GM21526 (cell line): ENCODE measurements around the gene RREB1.

Source experiments
- ATAC-seq: cut with Tn5 transposase; IDR thresholded peaks from one replicate; pipeline ENCODE4 v1.9.1; 2021; ENCODE audit warnings: moderate library complexity; ENCODE audit not compliant: unreplicated experiment, low FRiP score

RREB1 gene

DNA sequence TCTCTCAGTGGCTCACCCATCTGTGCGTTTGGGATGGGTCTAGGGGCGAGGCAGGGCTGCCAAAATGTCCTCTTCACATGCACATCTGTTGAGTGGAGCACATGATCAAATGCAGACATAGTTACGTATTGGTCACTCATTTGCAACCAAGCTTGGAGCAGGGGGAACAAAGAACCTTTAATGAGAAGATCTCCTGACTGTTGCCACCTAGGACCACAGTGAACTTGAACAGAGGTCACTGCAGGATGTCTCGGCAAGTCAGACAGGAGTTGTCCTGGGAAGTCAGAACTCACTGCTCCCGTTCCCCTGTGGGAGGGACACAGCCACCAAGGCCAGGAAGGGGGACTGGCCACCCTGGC lies 131.8 kb downstream of the RREB1 start:
- no peak for ATAC-seq

DNA sequence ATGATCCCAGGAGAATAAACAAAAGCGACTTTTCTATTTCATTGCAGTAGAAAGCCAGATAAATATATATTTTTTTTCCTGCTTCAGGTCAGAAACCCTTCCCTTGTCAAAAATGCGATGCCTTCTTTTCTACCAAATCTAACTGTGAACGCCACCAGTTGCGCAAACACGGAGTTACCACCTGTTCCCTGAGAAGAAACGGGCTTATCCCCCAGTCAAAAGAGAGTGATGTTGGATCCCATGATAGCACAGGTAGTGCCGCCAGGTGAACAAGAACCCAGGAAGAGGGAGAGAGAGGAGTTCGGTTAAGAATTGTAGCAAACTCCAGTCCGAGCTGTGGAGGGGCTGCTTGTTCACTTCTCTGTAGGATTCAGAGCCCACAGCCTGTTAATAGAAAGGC lies 132.6 kb downstream of the RREB1 start:
- ATAC-seq, result no peak

DNA sequence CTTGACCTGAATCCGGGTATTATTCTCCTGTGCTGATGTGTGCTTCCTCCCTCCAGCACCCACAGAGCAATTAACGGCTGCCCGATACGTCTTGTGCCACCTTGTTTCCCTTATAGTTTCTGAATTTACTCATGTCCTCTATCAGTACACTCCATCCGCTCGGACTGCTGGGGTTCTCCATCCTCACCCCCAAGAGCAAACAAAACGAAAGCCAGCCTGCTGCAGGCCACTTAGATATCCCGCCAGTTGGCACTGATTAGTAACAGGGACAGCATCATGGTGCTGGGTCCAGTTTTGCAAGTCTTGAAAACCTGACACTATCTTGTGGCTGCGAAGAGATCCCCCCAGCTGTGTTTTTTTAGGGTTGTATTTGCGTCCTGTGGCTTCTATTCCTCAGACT lies 133.4 kb downstream of the RREB1 start:
- ATAC-seq, result no peak

DNA sequence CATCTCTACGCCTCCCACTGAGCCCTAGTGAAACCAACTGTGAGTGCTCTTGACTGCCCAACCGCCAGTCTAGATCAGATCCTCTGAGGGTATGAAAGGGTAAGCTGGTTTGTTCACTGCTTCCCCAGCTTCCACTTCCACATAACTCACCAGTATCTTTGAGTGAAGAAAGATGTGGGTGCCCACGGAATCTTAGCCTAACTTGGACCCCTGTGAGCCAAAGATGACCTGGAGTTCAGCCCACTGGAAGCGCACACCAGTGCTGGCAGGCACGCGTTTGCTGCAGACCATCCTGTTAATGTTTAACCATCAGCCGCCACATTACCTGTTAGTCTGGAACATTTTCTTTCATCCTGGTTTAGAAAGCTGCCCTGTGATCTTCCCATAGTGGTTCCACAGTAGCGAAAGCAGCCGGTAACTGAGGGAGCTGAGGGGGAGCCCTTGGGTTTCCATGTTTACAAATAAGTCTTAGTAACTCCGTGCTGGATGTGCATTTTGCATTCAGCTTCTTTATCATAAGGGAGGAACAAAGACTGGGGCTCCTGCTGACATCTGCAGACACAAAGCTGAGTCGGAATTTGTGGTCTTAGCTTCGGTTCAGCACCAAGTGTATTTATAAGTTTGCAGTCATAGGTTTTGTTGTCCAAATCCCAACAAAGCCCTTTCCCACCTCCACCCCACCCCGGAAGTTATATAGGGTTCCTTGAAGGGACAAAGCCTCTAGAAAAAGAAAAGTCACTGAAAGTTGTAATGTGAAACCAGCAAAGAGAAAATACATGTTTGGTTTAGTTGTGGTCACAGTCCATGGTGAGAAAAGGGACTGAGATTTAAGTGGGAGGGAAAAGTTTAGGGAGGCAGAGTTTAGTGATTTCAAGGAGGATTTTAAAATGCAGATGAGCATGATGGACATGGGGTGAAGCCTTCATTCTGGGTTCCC lies 134.2 kb downstream of the RREB1 start:
- ATAC-seq, result no peak

DNA sequence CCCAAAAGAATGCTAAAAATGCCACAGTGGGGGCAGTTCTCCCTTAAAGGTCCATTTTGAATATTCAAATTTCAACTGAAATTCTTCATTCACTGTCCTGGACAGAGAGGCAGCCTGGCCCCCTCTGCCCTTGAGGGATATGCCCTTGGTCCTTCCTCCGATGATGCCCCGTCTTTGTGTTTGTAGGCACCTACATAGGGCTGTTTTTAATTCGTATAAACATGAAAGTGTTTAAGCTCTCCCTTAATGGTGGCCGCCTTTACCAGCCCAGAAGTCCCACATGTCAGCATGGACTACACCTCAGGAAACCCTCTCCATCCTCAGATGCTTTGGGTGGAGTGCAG lies 135.0 kb downstream of the RREB1 start:
- ATAC-seq, result no peak

DNA sequence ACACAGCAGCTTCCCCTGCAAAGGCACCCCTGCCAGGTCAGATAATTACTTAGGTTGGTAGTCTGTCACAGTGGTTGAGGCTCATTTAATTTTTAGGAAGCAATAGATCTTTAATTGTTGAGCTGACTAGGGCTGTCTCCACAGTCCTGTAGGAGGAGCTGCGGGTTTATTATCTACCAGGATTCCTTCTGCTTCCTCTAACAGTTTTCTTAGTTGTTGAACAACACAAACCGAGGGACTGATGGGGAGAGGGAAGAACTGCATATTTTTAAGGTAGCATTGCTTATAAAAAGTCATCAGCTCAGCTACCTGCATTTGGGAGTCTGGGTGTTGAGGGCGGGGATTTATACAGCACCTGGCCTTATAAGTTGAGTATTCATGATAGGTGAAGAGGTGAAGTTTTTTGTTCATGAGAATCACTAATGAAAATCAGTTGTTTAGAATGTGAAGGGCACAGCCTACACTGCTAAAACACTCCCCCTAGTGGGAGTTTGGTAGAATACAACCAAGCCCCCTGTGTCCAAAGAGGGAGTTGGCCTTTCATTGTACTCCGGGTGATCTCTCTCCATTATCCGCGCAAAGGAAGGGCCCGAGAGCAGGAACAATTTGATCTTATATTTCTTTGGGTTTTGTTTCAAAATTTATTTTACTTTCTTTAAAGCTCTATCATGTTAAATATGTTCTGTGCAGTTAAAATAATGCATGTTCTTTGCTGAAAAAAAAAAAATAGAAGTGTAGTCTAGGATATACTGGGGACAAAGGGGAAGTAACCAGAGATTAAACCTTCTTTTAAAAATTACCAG lies 135.6 kb downstream of the RREB1 start:
- peak; percentile 52 for ATAC-seq

DNA sequence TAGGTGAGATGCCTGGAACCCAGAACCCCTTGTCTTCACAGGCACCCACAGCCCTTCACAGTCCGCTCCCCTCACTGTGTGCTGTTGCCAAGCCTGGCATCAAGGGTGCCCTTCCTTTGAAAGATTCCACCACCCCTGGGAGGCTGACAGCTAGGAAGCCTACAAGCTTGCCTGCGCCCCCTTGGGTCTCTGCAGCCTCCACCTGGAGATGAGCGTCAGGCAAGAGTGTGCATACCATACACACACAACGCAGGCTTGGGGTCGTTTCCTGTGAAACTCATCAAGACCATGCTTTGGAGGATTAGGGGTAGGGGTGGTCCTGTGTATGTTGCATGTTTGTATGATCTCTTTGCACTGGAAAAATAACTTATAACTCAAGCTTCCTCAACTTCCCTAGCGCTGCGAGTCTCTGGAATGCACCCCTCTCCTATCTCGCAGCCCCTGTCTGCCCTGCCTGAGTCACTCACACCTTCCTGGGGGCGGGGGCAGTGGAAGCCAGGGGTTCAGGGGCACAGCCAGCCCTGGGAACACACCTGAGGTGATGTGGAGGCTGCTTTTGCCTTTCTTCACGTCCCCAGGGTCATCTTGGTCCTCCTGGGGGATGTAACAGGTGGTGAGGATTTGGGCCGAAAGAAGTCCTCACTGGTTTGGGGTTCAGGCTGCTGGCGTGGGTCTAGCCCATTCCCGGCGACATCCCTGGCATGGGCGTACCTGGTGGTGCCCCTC lies 138.1 kb downstream of the RREB1 start:
- ATAC-seq, result no peak

DNA sequence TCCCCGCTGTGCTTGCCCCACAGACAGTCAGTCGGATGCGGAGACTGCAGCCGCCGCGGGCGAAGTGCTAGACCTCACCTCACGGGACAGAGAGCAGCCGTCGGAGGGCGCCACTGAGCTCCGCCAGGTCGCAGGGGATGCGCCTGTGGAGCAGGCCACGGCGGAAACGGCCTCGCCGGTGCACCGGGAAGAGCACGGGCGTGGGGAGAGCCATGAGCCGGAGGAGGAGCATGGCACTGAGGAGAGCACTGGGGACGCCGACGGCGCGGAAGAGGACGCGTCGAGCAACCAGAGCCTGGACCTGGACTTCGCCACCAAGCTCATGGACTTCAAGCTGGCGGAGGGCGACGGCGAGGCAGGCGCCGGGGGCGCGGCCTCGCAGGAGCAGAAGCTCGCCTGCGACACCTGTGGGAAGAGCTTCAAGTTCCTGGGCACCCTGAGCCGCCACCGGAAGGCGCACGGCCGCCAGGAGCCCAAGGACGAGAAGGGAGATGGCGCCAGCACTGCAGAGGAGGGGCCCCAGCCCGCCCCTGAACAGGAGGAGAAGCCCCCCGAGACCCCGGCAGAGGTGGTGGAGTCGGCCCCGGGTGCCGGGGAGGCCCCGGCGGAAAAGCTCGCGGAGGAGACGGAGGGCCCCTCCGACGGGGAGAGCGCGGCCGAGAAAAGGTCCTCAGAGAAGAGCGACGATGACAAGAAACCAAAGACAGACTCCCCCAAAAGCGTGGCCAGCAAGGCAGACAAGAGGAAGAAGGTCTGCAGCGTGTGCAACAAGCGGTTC lies 138.8 kb downstream of the RREB1 start:
- no peak for ATAC-seq

DNA sequence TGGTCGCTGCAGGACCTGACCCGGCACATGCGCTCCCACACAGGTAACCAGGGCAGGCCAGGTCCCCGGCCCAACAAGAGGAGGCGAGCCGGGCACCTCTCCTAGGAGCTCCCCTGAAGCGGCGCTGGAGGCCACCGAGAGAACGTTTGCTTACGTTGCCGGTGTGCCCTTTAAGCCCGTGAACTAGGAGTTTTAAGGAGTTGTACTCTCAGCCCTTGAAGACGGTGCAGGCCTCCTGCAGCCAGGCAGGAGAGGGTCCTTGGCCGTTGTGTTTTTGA lies 139.4 kb downstream of the RREB1 start:
- no peak for ATAC-seq

DNA sequence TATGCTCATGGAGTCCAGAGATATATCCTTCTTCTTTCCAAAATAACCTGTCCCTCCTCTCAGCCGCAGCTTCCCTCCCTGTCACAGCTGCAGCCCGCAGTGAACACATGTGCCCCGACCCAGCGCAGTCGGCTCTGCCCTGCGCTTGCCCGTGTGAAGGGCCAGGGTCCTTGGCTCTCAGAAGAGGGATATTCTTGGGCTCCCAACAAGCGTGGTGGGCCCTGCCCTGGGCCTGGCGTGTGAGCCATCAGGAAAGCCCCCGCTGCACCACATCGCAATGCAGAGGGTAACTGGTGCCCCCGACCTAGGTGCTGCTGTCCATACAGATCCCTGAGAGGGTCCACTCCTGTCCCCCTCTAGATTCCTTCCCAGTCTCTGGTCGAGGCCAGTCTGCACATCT lies 140.1 kb downstream of the RREB1 start:
- ATAC-seq, result no peak

DNA sequence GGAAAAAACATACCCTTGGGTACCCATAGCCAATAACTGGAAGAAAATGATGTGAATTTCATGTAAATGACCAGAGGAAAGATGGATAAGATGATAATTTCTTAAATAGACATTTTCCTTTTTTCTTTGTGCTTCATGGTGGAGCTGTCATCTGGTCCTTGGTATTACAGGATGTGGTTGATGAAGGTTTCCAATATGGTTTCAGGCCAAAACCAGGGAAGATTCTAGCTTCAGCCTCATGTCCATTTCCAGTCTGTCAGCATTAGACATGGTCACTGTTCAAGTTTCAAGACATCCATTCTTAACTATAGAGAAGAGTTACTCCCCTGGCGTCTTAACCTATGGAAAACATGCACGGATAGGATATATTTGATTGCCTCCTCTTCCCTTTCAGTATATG lies 141.6 kb downstream of the RREB1 start:
- ATAC-seq, result no peak

DNA sequence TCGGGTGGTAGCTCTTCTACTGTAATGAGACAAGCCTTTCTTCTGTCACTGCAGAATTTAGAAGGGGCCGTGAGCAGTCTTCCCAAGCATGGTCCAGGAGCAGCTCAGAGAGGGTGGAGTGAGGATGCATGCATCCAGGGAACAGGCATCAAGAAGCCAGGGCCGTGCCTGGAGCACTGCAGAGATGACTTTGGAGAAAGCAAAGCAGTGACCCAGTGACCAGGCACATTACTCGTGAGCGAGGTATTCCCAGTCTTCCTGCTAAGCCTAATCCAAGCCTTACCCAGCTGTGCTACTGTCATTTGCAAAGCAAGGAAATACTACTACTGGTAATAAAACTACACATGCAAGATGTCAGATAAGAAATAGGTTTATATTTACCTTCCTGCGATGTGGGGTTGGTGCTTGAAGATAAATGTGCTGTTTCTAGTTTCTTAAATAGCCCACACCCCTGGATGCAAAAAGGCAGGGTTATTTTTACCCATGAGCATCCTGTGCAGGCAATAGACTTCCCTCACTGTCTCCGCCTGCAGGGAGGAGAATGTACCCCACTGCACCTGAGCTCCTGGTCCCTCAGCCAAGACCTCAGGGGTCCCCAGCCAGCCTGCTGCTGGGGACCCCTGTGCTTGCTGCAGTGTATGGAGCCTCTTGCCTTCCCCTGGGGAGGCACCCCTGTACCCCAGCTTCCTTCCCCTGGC lies 142.3 kb downstream of the RREB1 start:
- ATAC-seq, result no peak

DNA sequence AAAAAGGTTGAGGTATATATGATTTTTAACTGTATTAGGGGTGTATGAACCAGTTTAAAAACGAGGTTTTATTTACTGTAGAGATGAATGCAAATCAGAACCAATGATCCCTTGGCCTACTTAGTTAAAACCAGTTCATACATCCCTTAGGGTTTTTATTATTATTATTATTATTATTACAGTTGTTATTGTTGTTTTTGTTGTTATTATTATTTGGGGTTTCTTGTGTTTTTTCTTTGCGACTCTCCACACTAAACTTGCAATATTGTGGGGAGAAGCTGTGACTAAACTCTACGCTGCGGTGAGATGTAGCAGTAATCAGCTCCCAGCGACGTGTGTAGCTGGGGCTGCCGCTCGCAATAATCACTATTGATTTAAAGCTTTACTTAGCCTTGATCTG lies 143.1 kb downstream of the RREB1 start:
- no peak for ATAC-seq

DNA sequence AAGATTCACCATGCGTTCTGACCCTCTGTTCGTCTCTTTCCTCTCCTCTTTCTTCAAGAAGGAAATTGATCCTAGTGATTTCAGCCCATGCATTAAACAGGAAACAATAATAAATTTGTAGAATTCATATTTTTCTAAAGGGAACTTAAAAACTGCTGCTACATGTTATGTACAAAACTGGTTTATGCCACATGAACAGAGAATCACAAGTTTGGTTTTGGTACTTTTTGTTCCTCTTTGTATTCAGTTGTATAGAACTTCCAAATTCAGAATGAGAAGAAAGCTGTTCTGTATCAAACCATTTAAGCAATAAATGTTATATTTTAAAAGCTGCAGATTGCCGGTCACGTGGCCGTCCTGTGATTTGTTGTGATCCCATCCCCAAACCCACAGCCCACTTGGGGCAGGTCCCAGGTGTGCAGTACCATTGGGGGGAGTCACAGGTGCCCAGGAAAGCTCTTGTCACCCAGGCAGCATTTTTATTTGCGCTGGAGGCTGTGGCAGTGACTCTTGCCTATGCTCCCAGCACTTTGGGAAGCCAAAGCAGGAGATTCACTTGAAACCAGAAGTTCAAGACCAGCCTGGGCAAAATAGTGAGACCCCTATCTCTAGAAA lies 144.0 kb downstream of the RREB1 start:
- ATAC-seq, result no peak

DNA sequence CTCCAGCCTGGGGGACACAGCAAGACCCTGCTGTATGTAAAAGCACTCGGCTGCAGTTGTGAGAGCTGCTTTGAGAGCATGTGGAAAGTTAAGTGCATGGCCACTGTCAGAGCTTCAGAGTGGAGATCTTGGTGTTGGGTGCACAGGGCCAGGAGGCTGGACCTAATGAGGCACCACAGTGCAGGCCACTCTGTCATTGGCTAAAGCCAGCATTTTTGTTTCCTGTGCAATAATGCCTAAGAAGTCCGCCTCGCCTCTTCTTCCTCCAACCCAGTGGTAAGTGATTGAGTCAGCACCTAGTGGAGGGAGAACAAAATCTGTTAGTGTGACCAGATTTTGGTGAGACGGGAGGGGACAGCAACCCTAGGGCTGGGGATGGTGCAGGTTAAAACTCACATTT lies 144.6 kb downstream of the RREB1 start:
- no peak for ATAC-seq

DNA sequence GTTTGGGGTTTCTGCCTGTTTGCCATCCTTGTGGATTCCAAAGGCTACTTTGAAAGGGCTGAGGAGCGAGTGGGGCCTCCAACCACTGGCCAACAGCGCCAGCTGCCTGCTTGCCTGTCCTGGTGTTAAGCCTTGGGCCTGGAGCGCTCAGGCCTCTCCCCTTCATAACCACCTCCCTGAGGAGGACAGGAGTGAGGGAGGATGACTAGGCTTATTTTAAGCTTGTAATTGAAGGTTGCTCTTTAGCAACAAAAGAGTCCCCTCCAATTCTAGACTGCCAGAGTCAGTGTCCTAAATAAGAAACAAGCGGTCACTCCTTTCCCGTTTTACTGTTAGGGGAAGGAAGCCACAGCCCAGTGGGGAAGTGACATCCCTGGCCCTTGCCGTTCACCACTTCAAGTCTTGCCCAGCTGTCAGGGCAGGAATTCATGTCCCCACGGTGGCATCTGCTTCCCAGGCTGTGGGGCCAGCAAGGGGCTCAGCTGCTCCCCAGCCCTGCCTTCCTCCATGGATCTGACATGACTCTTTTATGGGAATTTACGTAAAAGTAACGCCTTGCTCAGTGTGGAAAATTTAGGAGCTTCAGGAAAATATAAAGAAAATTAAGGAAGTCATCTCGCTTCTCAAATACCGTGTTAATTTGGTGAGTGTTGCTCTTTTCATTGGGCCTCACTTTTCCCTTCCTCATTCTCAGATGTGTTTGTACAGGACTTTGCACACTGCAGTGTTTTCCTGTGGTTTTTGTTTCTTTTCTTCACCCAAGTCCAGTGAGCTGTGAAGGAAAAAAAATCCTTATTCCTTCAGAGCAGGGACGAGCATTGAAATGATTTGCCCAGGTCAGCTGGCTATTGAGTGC lies 147.4 kb downstream of the RREB1 start:
- ATAC-seq, result no peak

DNA sequence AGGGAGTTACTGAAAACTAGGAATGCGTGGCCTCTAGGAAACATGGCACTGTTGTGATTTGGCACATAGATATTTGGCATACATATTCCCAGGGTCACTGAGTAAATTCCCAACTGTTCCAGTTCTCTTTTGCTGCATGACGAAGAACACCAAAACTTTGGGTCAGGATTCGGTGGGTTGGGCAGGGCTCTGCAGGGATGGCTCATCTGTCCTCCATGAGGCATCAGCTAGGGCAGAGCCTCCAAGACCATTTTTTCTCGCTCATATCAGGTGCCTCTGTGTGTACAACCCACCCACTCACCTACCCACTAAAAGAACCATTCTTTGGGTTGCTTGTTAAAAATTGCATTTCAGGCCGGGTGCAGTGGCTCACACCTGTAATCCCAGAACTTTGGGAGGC lies 148.2 kb downstream of the RREB1 start:
- ATAC-seq, result no peak

DNA sequence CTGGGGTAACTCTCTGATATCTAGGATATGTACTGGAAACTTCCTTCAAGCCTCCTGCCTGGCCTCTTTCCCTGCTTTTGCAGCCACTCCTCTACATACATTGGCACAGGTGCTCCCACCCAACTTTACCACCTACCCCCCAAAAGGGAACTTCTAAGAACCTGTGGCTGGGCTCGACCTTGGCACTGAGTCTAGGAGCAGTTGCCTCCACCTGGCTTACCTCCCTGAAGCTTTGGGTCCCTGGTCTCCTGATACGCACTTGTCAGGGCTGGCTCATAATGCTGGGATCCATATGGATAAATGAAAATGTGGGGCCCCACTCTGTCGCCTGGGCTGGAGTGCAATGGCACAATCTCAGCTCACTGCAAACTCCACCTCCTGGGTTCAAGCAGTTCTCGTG lies 149.0 kb downstream of the RREB1 start:
- no peak for ATAC-seq
